ENCODE measurements around the gene VPS13A.

GRCh38 chr9:77454663-77455062 lies 277.3 kb downstream of the VPS13A start:
- TF ChIP-seq CTCF (conservative IDR thresholded peaks at IDR 0.05 in 1 of 2, IDR thresholded peaks at IDR 0.05 in 1 of 2; ENCODE audit: extremely low read depth in 1 of 2, insufficient read depth in 1 of 2, low read depth in 1 of 2, low read length in 2 of 2) = no peak
- no peak for TF ChIP-seq EZH2 (IDR thresholded peaks at IDR 0.05; ENCODE audit: borderline replicate concordance, low read length)

Data from mammary epithelial cell (primary cell).